ENCODE results near the gene CHTF8.

The CHTF8 gene

DNA sequence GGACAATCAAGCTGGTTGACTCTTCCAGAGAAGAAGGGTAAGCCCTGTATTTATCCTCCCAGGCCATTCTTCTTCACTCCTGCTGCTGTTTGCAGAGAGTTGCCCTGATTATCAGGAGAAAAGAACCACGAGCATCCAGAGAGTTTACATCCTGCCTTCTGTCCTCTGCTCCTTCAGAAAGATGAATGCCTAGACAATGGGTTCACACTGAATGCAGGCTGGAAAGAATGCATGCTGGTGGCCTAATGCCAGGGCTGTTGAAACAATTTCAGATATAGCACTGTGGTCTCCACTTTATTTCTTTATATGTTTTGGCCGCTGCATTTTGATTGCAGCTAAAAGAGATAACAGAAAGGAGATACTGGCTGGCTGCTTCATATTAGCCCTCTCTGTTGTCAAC lies 48.1 kb downstream of the CHTF8 start:
- Histone ChIP-seq H3K9me3 (ENCODE audit: low read length) (no peaks in the 10 kb centered on the region), H3K9me2 (ENCODE audit: low read depth, low read length) (no peaks in the 10 kb centered on the region), H3K4me1 (ENCODE audit: insufficient read depth, low read length, severe bottlenecking) (no peaks in the 10 kb centered on the region), H4K20me1 (ENCODE audit: insufficient read depth, low read length) (no peaks in the 10 kb centered on the region), H3K36me3 (ENCODE audit: insufficient read depth, low read length) (no peaks in the 10 kb centered on the region), H3K4me2 (ENCODE audit: low read length) (no peak overlapping the region), H3K9ac (ENCODE audit: low read length) (no peak overlapping the region), H3K27ac (ENCODE audit: low read depth, low read length, poor library complexity, severe bottlenecking) (no peak overlapping the region), H3K79me2 (ENCODE audit: insufficient read depth, low read length) (no peaks in the 10 kb centered on the region), H3K4me3 (ENCODE audit: low read depth, low read length, poor library complexity, severe bottlenecking) (no peak overlapping the region), H3K27me3 (ENCODE audit: insufficient read depth, low read length) (no peaks in the 10 kb centered on the region), H2AFZ (ENCODE audit: low read length) (no peak overlapping the region), H3F3A (ENCODE audit: insufficient read depth, low read length) (no peaks in the 10 kb centered on the region)
- TF ChIP-seq, protein P1, sequence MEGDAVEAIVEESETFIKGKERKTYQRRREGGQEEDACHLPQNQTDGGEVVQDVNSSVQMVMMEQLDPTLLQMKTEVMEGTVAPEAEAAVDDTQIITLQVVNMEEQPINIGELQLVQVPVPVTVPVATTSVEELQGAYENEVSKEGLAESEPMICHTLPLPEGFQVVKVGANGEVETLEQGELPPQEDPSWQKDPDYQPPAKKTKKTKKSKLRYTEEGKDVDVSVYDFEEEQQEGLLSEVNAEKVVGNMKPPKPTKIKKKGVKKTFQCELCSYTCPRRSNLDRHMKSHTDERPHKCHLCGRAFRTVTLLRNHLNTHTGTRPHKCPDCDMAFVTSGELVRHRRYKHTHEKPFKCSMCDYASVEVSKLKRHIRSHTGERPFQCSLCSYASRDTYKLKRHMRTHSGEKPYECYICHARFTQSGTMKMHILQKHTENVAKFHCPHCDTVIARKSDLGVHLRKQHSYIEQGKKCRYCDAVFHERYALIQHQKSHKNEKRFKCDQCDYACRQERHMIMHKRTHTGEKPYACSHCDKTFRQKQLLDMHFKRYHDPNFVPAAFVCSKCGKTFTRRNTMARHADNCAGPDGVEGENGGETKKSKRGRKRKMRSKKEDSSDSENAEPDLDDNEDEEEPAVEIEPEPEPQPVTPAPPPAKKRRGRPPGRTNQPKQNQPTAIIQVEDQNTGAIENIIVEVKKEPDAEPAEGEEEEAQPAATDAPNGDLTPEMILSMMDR (IDR thresholded peaks at IDR 0.05; ENCODE audit: low read length) = no peak
- no peak for TF ChIP-seq EZH2 (IDR thresholded peaks at IDR 0.05; ENCODE audit: borderline replicate concordance, low read length)

DNA sequence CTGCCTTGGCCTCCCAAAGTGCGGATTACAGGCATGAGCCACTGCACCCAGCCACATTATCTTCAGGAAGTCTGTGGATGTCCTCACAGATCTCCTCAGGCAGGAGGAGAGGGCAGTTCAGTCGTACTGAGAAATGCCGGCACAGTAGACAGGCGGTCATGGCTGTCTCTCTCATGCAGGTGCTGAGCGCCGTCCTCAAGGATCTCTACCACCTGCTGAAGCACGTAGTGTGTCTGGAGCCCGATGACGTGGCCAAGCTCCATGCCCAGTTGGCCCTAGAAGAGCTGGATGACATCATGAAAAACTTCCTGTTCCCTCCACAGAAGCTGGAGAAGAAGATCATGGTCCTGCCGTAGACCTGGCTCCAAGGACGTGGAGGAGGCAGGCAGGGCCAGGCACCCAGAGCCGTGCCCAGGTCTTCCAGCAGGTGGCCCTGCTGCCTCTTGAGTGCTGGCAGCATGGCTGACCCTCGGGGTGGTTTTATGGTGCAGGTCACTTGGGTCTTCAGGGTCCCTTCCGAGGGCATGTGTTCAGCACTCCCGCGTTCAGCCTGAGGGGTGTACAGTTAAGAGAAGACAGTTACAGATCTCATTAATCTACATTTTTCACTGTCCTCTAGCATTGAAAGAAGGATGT lies 49.0 kb downstream of the CHTF8 start:
- Histone ChIP-seq H3K9me2 (ENCODE audit: low read depth, low read length) (no peaks in the 10 kb centered on the region), H2AFZ (ENCODE audit: low read length) (no peak overlapping the region), H3K27me3 (ENCODE audit: insufficient read depth, low read length) (no peaks in the 10 kb centered on the region), H3K27ac (ENCODE audit: low read depth, low read length, poor library complexity, severe bottlenecking) (no peak overlapping the region), H3K4me3 (ENCODE audit: low read depth, low read length, poor library complexity, severe bottlenecking) (no peak overlapping the region), H3K4me1 (ENCODE audit: insufficient read depth, low read length, severe bottlenecking) (no peaks in the 10 kb centered on the region), H3K79me2 (ENCODE audit: insufficient read depth, low read length) (no peaks in the 10 kb centered on the region), H3K9ac (ENCODE audit: low read length) (no peak overlapping the region), H3K36me3 (ENCODE audit: insufficient read depth, low read length) (no peaks in the 10 kb centered on the region), H3K4me2 (ENCODE audit: low read length) (no peak overlapping the region), H4K20me1 (ENCODE audit: insufficient read depth, low read length) (no peaks in the 10 kb centered on the region), H3F3A (ENCODE audit: insufficient read depth, low read length) (no peaks in the 10 kb centered on the region), H3K9me3 (ENCODE audit: low read length) (no peaks in the 10 kb centered on the region)
- TF ChIP-seq EZH2 (IDR thresholded peaks at IDR 0.05; ENCODE audit: borderline replicate concordance, low read length) = no peak
- TF ChIP-seq, protein P1 (IDR thresholded peaks at IDR 0.05; ENCODE audit: low read length) = no peak

DNA sequence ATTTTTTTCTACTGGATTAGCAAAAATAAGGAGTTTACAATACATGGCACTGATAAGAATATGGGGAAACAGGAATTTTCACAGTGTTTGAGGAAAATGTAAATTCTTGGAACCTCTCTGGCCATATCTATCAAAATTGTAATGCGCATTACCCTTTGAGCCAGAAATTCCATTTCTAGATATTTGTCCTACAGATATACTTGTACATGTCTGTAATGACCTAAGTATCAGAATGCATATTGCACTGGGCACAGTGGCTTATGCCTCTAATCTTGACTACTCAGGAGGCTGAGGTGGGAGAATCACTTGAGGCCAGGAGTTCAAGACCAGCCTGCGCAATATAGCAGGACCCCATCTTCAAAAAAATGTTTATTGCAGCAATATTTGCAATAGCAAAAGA lies 52.7 kb downstream of the CHTF8 start:
- no peaks in the 10 kb centered on the region for H3K79me2 ChIP-seq (ENCODE audit: insufficient read depth, low read length)
- no peak overlapping the region for H3K4me2 ChIP-seq (ENCODE audit: low read length)
- no peaks in the 10 kb centered on the region for H4K20me1 ChIP-seq (ENCODE audit: insufficient read depth, low read length)
- H3K27me3 ChIP-seq (ENCODE audit: insufficient read depth, low read length) = no peaks in the 10 kb centered on the region
- no peak overlapping the region for H3K4me3 ChIP-seq (ENCODE audit: low read depth, low read length, poor library complexity, severe bottlenecking)
- H2AFZ ChIP-seq (ENCODE audit: low read length) = no peak overlapping the region
- H3K9me2 ChIP-seq (ENCODE audit: low read depth, low read length) = no peaks in the 10 kb centered on the region
- TF ChIP-seq, protein P1 (IDR thresholded peaks at IDR 0.05; ENCODE audit: low read length) = no peak
- no peak for TF ChIP-seq EZH2 (IDR thresholded peaks at IDR 0.05; ENCODE audit: borderline replicate concordance, low read length)
- no peaks in the 10 kb centered on the region for H3F3A ChIP-seq (ENCODE audit: insufficient read depth, low read length)
- no peaks in the 10 kb centered on the region for H3K4me1 ChIP-seq (ENCODE audit: insufficient read depth, low read length, severe bottlenecking)
- H3K9me3 ChIP-seq (ENCODE audit: low read length) = no peaks in the 10 kb centered on the region
- no peak overlapping the region for H3K9ac ChIP-seq (ENCODE audit: low read length)
- no peak overlapping the region for H3K27ac ChIP-seq (ENCODE audit: low read depth, low read length, poor library complexity, severe bottlenecking)
- H3K36me3 ChIP-seq (ENCODE audit: insufficient read depth, low read length) = no peaks in the 10 kb centered on the region
